HG02884 (cell line): ENCODE data around the gene PNPLA7.
"Not testable (repeated sequence)": the region's sequence is repeated elsewhere in the genome, so short reads cannot be mapped to it uniquely, and the experiment has no call there.

ENCODE experiments used
- ATAC-seq: cut with Tn5 transposase; IDR thresholded peaks from one replicate; pipeline ENCODE4 v1.9.1; 2021; ENCODE audit warnings: mild to moderate bottlenecking, moderate library complexity; ENCODE audit not compliant: unreplicated experiment

The PNPLA7 gene

DNA sequence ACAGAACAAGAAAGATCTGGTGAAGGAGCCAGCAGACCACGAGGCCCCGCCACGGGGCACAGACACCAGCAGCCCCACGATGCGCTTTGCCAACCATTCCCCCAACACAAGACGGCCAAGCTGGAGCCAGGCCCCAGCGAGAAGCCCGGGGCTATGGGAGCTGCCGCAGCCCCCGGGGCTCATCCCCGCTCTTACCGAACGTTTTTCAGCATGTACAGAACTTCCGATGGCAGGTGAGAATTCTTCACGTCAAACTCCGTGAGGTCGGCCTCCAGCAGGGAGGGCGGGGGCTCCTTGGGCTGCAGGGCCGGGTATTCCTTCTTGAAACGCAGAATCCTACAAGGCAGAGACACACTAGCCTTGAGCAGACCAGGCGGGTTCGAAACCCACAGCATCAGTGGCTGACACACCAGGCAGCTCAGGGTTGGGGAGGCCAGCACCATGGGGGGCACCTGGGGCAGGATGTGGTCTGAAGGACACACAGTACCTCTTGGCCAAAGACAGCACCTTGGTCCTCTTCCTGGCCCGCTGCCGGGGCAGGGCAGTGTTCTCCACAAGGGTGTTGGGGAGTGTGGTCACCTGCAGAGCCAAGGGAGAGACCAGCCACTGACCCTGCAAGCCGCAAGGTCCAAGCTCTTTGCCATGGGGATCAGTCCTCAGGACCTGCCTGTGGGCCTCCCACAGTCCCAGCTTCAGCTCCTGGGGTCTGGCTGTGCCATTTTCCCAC is 6.8 kb downstream of the PNPLA7 start:
- ATAC-seq = no peak

DNA sequence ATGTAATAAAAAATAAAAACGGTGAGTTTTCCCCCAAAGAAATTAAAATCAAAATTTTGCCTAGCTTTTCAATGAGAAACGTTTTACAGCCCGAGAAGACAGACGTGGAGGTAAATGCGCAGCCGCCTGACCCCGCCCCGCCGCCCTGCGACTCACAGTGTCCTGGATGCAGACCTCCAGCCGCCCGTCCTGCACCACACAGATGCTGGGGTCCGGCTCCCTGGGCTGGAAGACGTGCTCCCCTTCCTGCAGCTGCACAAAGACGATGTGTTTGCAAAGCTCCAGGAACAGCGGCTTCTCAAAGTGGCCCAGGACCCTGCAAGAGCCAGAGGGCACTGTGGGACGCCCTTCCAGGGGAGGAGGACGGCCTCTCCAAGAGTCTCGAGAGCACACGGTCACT is 7.7 kb downstream of the PNPLA7 start:
- ATAC-seq = no peak

DNA sequence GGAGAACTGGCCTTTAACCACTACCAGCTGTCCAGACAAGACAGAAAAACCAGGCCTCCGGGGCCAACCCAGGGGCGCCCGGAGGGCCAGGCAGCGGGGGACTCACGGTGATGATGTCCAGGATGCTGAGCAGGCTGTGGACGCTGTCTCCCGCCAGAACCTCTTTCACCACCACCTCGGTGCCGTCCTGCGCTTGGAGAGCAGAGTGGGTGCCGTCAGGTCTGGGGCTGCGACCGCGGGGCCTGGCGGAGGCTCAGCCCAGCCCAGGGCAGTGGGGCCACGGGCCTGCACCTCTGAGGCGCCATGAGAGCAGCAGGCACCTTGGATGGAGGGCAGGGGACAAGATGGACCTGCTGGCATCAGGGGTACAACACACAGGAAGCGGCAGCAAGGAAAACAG is 9.7 kb downstream of the PNPLA7 start:
- ATAC-seq = no peak

DNA sequence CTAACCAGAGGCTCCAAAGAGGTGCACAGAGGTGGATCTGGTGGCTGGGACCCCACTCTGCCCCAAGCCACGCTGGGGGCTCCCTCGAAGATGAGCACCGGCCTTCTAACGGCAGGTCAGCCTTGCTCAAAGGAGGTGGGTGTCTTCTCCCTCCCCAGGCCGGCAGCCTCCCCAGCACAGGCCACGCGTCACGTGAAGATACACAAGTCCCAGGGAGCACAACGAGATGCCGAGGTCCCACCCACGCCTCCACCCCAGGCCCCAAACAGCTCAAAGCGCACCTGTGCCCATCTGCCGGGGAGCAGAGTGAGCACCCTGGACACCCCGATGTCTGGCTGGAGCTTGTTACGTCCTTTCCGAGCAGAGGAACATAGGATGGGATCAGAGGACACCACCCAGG is 12.1 kb downstream of the PNPLA7 start:
- no peak for ATAC-seq

DNA sequence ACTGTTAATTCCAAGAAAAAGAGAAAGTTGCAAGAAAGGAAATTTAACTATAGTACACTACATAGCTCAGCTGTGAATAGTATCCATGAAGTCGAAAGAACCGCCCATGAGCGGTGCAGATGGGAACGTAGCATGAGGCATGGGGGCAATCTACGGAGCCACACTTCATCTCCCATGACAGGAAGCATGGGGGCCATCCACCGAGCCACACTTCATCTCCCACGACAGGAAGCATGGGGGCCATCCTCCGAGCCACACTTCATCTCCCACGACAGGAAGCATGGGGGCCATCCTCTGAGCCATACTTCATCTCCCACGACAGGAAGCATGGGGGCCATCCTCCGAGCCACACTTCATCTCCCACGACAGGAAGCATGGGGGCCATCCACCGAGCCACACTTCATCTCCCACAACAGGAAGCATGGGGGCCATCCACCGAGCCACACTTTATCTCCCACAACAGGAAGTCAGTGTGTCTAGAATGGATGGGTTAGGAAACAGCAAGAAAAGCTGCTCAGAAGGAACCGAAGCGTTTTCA is 13.5 kb downstream of the PNPLA7 start:
- ATAC-seq = not testable (repeated sequence)

DNA sequence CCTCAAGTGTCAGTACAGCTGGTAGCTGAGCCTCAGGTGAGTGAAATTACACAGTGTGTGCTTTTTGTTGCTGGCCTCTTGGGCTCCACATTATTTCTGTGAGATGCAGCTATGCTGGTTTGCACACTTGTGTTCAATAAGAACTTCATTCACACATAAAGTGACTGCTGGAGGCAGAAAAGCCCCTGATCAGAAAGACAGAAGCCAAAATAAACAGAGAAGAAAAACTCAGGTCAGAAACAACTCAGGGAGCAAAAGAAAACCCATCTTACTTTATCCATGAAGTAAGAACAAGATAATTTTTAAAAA is 15.1 kb downstream of the PNPLA7 start:
- no peak for ATAC-seq

DNA sequence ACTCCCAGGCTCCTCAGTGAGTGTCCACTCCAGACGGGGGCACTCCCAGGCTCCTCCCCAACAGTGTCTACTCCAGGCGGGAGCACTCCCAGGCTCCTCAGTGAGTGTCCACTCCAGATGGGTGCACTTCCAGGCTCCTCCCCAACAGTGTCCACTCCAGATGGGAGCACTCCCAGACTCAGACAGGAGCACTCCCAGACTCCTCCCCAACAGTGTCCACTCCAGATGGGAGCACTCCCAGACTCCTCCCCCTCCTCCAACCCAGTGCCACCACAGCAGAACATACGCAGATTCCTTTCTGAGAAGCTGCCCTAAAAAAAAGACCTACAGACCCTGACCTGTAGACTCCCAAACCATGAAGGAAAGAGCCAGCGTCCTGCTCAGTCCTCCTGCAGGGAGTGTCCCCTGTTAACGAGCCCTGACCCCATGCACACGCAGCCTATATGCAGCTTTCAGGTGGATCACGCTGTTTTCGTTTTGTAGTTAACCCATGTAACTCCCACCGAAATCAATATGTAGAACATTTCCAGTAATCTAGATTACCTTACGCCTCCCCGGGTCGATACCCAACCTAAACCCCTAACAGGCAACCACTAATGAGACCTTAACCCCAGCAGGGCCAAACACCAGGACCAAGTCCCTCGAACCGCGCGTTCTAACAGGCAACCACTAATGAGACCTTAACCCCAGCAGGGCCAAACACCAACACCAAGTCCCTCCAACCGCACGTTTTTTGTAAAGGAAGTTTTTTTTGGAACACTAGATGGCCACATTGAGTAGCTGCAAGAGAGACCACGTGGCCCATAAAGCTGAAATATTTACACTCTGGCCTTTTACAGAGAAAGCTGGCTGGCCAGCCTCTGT is 15.7 kb downstream of the PNPLA7 start:
- no peak for ATAC-seq

DNA sequence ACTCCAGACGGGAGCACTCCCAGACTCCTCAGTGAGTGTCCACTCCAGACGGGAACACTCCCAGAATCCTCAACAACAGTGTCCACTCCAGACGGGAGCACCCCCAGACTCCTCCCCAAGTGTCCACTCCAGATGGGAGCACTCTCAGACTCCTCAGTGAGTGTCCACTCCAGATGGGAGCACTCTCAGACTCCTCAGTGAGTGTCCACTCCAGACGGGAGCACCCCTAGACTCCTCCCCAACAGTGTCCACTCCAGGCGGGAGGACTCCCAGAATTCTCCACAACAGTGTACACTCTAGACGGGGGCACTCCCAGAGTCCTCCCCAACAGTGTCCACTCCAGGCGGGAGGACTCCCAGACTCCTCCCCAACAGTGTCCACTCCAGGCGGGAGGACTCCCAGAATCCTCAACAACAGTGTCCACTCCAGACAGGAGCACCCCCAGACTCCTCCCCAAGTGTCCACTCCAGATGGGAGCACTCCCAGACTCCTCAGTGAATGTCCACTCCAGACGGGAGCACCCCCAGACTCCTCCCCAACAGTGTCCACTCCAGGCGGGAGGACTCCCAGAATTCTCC is 17.2 kb downstream of the PNPLA7 start:
- ATAC-seq = not testable (repeated sequence)

DNA sequence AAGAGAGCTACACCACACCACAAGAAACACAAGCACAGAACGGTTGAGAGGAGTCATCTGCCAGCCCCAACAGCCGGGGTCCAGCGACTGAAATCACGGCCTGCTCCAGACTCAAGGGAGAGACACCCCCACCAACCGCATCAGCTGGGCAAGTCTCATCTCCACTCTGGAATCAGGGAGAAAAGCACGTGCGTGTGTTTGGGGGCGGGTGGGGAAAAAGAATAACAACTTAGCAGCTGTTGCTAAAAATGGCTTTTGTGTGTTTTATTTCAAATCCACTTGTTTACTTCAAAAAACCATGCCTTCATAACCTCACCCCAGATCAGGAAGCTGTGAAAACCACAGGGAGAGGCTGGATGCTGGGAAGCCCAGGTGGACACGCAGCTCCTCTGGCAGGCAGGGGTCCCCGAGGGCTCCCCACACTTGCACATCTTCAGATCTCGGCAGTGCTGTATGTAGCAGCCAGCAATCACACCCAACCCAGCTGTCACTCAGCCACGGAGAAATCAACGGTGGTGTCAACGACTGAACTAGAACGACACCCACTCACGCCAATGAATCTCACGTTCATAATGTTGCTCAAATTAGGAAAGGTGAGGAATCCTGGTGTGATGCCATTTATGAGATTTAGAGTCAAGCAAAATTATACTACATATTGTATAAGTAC is 19.0 kb downstream of the PNPLA7 start:
- ATAC-seq = no peak

DNA sequence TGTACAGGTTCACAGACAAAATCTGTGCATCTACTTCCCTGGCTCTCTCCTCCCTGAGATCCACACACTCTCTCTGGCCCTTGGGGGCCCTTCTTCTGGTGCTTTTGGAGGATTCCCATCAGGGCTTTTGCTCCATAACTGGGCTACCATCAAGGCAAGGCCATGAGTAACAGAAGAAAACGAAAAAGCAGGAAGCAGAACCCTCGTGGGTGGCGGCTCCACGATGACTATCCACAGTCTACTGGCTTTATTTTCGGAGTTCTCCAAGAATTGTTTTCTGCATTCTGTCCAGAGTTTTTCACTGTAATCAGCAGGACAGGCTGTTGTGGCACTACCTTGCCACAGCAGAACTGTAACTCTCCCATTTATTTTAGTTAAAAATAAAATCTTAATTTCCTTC is 19.9 kb downstream of the PNPLA7 start:
- no peak for ATAC-seq

DNA sequence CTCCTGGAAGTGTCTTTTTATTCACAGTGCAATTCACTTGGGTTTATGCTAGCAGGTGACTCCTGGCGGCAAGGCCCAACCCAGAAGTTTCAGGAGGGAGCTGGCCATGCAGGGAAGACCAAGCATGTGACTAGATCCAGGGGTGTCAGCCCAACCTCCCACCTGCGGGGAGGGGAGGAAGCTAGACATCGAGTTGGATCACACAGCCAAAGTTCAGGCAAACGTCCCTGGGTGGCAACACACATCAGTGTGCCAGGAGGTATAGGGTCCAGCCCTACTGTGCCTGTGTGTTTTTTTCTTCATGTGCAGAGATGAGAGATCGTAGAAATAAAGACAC is 25.3 kb downstream of the PNPLA7 start:
- ATAC-seq = no peak

DNA sequence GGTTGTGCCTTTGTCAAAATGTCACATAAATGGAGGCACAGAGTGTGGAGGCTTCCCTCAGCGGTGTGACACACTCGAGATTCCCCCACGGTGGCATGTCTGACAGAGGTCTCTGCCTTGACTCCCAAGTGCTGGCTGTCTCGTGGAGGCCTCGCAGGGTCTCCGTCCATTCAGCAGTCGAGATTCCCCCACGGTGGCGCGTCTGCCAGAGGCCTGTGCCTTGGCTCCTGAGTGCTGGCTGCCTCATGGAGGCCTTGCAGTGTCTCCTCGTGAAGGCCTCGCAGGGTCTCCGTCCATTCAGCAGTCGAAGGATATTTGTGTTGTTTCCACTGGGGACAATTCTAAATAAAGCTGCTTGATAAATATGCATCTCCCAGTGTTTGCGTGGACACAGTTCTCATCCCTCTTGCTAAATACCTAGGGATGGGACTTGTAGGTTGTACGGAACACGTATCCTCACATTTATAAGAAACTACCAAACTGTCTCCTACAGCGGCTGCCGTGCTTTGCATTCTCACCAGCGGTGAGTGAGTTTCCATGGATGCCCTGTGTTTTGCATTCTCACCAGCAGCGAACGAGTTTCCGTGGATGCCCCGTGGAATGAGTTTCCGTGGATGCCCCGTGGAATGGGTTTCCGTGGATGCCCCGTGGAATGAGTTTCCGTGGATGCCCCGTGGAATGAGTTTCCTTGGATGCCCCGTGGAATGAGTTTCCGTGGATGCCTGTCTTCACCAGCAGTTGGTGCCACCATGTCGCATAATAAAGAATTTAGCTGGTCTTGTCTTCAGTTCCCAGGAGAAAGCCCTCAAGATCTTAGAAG is 25.8 kb downstream of the PNPLA7 start:
- no peak for ATAC-seq

DNA sequence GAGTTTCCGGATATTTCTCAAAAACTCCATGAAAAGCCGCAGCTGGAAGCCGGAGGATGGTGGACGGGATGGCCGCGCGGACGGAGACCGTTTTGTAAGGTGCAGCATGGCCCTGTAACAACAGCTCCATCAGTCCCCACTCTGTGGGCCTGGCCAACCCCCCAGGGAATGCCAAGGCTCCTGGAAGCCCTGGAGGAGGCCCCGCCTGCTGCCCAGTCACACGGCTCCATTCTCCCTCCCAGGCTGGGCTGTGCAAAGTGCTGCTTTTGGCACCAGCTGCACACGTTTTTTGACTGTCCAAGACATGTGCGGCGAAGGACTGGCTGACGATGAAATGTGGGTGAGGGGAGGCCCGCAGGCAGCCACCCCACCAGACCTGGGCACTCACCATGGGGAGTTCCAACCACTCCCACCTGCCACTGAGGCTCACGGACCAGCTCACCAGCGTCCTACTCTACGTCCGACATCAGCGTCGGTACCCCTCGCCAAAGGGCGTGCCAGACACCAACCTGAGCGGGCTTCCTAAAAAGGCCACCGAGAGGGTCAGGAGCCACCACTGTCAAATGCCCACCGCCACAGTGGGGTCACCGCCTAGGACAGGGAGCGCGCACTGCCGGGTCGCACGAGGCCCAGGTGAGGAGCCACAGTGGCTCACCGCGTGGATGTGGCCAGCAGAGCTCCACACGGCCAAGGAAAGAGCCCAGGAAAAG is 27.3 kb downstream of the PNPLA7 start:
- no peak for ATAC-seq

DNA sequence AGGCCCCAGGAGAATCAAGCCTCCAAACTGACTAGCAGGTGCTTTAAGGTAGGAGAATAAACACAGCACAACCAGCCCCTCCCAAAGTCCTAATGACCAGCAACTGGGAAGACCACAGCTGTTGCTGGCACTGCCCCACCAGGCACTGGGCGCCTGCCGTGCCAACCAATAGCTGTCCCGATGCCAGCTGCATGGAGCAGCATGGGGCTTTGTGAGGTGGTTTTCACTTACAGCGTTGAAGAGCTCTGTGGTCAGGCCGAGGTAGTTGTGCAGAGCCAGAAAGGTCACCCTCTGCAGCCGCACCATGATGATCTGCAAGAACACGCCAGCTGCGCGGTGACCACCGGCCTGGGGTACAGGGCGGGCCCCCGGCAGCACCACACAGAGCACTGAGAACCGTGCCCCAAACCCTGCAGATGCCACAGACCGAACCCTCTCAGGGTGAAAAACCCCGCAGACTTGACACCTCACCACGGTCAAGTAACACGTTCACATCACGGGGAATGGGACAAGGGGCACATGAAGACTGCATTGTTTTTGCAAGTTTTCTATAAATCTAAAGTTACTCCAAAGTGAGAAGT is 28.7 kb downstream of the PNPLA7 start:
- ATAC-seq = no peak

DNA sequence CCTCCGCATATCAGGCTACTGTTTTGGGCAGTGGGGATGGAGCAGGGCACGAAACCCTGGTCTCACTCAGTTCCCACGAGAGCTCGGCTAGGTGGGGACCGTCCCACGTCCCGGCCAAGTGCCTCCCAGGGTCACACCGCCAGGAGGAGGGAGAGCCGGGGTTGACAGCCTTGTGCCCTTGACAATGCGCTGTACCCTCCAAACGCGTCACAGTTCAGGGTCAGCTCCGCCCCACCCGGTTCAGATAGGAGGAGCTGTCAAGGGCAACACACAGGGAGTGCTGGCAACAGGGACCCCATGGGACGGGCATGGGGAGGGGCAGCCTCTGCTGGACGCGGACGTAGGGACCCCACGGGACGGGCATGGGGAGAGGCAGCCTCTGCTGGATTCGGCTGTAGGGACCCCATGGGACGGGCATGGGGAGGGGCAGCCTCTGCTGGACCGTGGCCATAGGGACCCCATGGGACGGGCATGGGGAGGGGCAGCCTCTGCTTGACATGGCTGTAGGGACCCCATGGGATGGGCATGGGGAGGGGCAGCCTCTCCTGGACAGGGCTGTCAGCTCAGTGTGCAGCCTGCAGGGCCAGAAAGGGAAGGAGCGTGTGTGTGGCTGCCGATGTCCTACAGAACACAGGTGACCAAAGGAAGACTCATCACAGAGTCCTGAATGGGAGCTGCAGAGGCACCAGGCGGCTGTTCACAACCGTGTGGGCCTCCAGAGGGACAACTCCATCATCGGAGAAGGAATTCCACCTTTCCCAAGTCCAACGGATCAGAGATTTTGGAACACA is 29.4 kb downstream of the PNPLA7 start:
- ATAC-seq = no peak

DNA sequence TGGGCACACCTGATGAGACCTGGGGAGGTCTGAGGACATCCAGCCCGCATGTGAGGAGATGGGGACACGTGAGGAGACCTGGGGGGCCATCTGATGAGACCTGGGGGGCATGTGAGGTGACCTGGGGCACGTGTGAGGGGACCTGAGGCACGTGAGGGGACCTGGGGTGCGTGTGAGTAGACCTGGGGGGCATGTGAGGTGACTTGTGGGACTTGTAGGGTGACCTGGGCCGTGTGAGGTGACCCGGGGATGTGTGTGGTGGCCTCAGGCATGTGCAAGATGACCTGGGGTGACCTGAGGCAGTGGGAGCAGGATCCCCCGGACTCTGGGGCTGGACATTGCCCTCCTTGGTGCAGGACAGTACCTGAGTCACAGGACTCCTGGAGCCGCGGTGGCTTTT is 30.6 kb downstream of the PNPLA7 start:
- no peak for ATAC-seq

DNA sequence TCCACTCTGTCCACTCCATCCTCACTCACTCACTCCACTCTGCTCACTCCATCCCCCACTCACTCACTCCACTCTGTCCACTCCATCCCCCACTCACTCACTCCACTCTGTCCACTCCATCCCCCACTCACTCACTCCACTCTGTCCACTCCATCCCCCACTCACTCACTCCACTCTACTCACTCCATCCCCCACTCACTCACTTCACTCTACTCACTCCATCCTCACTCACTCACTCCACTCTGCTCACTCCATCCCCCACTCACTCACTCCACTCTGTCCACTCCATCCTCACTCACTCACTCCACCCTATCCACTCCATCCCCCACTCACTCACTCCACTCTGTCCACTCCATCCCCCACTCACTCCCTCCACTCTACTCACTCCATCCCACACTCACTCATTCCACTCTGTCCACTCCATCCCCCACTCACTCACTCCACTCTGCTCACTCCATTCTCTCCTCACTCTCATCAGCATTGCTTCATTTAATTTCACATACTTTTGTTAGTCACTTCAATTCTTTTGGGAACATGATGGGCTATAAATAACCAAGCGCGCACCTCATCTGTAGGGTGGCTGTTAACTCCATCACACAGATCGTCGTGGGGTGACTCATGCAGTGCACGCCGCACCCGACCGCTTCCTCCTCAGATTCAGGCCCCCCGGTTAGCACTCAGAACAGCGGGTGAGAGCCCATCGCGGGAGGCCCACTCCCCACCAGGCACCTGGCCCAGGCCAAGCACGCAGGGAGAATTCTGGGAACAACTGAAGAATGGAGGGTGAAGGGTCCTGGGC is 31.3 kb downstream of the PNPLA7 start:
- not testable (repeated sequence) for ATAC-seq
